Nephron progenitor cell (in vitro differentiated cells): ENCODE measurements around the gene IFITM5.
"Not testable (repeated sequence)": the region's sequence is repeated elsewhere in the genome, so short reads cannot be mapped to it uniquely, and the experiment has no call there.

Experiments
- DNase-seq: peaks from one replicate; pipeline ENCODE4 v3.0.0; 2021
- H3K27ac Mint-ChIP-seq: 2 replicates; pipeline ENCODE4 v1.8.0; 2021; ENCODE audit warnings: mild to moderate bottlenecking, moderate library complexity, mixed read lengths
- H3K27me3 Mint-ChIP-seq: 2 replicates; pipeline ENCODE4 v1.8.0; 2021; ENCODE audit warnings: mild to moderate bottlenecking, low read depth, mixed read lengths; ENCODE audit not compliant: poor library complexity
- H3K36me3 Mint-ChIP-seq: 2 replicates; pipeline ENCODE4 v1.8.0; 2021; ENCODE audit warnings: low read depth, mixed read lengths
- H3K4me1 Mint-ChIP-seq: 2 replicates; pipeline ENCODE4 v1.8.0; 2021; ENCODE audit warnings: mixed read lengths
- H3K4me3 Mint-ChIP-seq: 2 replicates; pipeline ENCODE4 v1.8.0; 2021; ENCODE audit warnings: mild to moderate bottlenecking, moderate library complexity, mixed read lengths
- H3K9me3 Mint-ChIP-seq: 2 replicates; pipeline ENCODE4 v1.8.0; 2021; ENCODE audit warnings: mild to moderate bottlenecking, moderate library complexity, mixed read lengths
- CTCF ChIP-seq: fragments of 200-600 bp; sonication (generic); IDR thresholded peaks from 2 replicates; pipeline ENCODE4 v1.5.0; 2021; ENCODE audit warnings: antibody characterized with exemption

The IFITM5 gene

GRCh38 chr11:308740-309665 is 9.7 kb upstream of the IFITM5 start:
- not testable (repeated sequence) for DNase-seq, H3K27me3 Mint-ChIP-seq, H3K36me3 Mint-ChIP-seq, H3K9me3 Mint-ChIP-seq
- H3K4me1 Mint-ChIP-seq = peaks cover 75% of the 10 kb centered on the region
- H3K4me3 Mint-ChIP-seq = peak overlapping the region; percentile 89
- H3K27ac Mint-ChIP-seq = peak overlapping the region; percentile 96

DNA sequence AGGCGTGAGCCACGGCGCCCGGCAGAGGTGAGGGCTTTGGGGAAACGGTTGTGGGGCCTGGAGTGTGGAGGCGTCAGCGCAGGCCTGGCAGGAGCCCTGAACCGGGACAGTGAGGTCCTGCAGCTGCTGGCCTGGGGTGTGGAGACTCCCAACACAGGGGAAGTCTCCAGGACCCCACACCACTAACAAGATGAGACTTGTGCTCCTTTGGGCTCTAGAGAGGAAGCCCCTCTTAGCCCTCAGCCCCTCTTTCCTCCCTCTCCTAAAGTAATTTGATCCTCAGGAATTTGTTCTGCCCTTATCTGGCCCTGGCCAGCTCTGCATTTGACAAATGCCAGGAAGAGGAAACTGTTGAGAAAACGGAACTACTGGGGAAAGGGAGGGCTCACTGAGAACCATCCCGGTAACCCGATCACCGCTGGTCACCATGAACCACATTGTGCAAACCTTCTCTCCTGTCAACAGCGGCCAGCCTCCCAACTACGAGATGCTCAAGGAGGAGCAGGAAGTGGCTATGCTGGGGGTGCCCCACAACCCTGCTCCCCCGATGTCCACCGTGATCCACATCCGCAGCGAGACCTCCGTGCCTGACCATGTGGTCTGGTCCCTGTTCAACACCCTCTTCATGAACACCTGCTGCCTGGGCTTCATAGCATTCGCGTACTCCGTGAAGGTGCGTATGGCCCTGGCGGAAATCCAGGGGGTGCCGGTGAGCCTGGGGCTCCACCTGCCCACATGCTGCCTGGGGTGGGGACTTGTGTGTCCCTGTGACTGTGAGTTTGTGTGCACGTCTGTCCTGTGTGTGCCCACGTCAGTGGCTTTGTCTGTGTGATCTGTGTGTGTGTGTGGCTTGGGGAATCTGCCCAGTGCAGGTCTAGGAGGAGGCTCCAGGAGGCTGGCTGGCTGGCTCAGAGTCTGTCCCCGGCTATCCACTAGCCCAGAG is 8.7 kb upstream of the IFITM5 start, which contains the start of gene IFITM2:
IFITM2 (plus strand) TSS at position 51 of the 943 bp plus-strand sequence; CDS start at position 428, 377 bp downstream.
- H3K4me3 Mint-ChIP-seq = peak within 1 kb of the TSS; percentile 89
- H3K4me1 Mint-ChIP-seq = peaks cover 66% of the 10 kb centered on the region
- not testable (repeated sequence) for H3K9me3 Mint-ChIP-seq, H3K36me3 Mint-ChIP-seq, H3K27me3 Mint-ChIP-seq
- DNase-seq = peak; percentile 70
- peak within 1 kb of the TSS; percentile 96 for H3K27ac Mint-ChIP-seq

GRCh38 chr11:306645-307371 is 7.5 kb upstream of the IFITM5 start:
- TF ChIP-seq CTCF = no peak
- Mint-ChIP-seq H3K27me3 (no peaks in the 10 kb centered on the region), H3K4me3 (peak overlapping the region; percentile 58), H3K9me3 (peaks cover 13% of the 10 kb centered on the region), H3K36me3 (peaks cover 4% of the 10 kb centered on the region), H3K27ac (peak overlapping the region; percentile 48), H3K4me1 (peaks cover 61% of the 10 kb centered on the region)
- DNase-seq = no peak

DNA sequence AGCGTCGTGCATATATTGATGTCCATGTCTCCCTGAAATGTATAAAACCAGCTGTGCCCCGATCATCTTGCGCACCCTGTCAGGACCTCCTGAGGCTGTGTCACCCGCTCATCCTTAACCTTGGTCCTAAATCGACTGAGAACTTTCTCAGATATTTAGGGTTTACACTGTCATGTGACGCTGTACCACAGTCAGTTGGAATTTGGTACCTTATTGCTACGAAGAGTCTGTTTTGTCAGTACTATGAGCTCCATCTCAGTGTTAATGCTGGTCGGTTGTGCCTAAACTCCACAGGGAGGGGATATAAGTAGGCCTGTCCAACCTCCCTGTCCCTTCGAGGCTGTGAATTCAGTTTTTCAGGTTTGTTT is 6.5 kb upstream of the IFITM5 start:
- H3K9me3 Mint-ChIP-seq = peaks cover 19% of the 10 kb centered on the region

GRCh38 chr11:304915-305843 is 5.9 kb upstream of the IFITM5 start:
- peak; percentile 54 for DNase-seq
- H3K27ac Mint-ChIP-seq = no peak overlapping the region
- peaks cover 72% of the 10 kb centered on the region for H3K4me1 Mint-ChIP-seq
- H3K9me3 Mint-ChIP-seq = peaks cover 19% of the 10 kb centered on the region
- H3K27me3 Mint-ChIP-seq = no peaks in the 10 kb centered on the region
- TF ChIP-seq CTCF = peak; percentile 40
- H3K4me3 Mint-ChIP-seq = peak overlapping the region; percentile 4
- peaks cover 4% of the 10 kb centered on the region for H3K36me3 Mint-ChIP-seq

More for the DNA sequence above, 6.5 kb upstream of the IFITM5 start:
- Mint-ChIP-seq H3K4me3 (peak overlapping the region; percentile 4), H3K36me3 (peaks cover 4% of the 10 kb centered on the region), H3K27me3 (no peaks in the 10 kb centered on the region), H3K27ac (peak overlapping the region; percentile 15), H3K4me1 (peaks cover 65% of the 10 kb centered on the region)
- TF ChIP-seq CTCF = no peak
- no peak for DNase-seq

DNA sequence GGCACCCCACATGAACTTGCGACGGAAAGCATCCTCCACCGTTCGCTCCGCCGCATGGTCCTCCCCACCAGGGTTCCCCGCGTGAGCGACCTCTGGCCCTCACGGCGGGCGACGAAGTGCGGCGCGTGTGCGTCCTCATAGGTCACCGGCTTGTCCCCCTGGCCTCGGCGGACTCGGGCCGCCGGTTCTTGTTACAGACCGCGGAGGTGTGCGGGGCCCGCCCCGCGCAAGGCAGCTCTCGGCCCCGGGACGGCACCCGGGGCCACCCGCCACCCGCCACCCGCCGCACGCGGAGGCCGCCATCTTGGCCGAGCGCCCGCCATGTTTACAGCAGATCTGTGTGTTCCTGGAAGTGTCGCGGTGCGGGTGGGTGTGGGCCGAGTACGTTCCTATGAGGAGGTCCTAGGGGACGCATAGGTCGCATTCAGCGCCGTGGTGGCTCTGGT is 4.8 kb upstream of the IFITM5 start:
- DNase-seq = no peak
- Mint-ChIP-seq H3K9me3 (peaks cover 19% of the 10 kb centered on the region), H3K4me1 (peaks cover 68% of the 10 kb centered on the region), H3K27me3 (no peaks in the 10 kb centered on the region), H3K27ac (no peak overlapping the region), H3K4me3 (no peak overlapping the region), H3K36me3 (peaks cover 4% of the 10 kb centered on the region)
- no peak for TF ChIP-seq CTCF
